Measurements from ENCODE around the gene CDCA8.

DNA sequence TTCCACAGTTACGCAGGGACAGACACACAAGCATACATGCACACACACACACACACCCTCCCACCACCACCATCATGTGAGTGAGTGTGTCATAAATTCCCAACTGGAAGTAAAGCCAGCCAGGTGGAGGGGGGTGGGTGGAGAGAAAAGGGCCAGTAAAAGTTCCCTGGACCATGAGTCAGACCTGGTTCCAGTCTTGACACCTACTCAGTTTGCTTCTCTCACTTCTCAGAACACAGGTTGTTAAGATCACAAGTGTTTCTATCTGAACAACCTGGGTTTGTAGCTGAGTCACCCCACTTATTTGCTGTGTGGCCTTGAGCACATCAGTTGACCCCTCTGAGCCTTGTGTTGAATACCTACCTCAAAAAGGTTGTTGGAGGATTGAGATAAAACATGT lies 63.0 kb downstream of the CDCA8 start:
- TF ChIP-seq, protein P1, sequence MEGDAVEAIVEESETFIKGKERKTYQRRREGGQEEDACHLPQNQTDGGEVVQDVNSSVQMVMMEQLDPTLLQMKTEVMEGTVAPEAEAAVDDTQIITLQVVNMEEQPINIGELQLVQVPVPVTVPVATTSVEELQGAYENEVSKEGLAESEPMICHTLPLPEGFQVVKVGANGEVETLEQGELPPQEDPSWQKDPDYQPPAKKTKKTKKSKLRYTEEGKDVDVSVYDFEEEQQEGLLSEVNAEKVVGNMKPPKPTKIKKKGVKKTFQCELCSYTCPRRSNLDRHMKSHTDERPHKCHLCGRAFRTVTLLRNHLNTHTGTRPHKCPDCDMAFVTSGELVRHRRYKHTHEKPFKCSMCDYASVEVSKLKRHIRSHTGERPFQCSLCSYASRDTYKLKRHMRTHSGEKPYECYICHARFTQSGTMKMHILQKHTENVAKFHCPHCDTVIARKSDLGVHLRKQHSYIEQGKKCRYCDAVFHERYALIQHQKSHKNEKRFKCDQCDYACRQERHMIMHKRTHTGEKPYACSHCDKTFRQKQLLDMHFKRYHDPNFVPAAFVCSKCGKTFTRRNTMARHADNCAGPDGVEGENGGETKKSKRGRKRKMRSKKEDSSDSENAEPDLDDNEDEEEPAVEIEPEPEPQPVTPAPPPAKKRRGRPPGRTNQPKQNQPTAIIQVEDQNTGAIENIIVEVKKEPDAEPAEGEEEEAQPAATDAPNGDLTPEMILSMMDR (conservative IDR thresholded peaks at IDR 0.05; ENCODE audit: low read depth, low read length): no peak
- no peak for TF ChIP-seq EZH2 (IDR thresholded peaks at IDR 0.05; ENCODE audit: borderline replicate concordance, low read depth, low read length, poor library complexity, severe bottlenecking)

All from A673 (cell line).